ENCODE measurements around the gene CHIT1.
A peak's percentile ranks its signal among the peaks of the same experiment; 100 is the strongest.

CHIT1 gene

DNA sequence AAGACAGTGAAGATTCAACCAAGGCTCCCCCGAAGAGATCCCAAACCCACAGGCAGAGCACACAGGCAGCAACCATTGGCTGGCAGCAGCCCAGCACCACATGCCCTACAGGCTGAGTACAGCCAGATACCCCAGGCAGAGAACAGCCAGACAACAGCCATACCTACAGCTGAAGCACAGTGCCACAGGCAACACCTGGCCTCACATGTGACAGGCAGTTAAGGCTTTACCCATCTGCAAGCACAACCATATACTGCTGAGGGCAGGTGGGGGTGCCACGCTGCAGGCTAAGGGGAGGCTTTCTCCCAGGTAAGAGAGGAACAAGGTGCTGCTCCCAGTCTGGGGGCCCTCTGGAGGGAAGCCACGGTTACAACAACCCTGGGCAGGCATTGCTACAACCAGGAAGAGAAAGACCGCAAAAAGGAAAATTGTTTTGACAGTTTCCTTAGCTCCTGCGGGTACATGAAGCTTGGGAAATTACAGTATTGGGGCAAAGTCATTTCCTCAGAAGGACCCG, 12.3 kb downstream of the CHIT1 start:
- peaks cover 20% of the 10 kb centered on the region for H3K27me3 Mint-ChIP-seq (ENCODE audit: low read depth)
- H3K9me3 Mint-ChIP-seq = no peaks in the 10 kb centered on the region
- H3K4me1 Mint-ChIP-seq (ENCODE audit: low read depth) = no peaks in the 10 kb centered on the region
- no peak overlapping the region for H3K27ac Mint-ChIP-seq
- no peak for DNase-seq (ENCODE audit: low spot score)
- H3K4me3 Mint-ChIP-seq = no peak overlapping the region
- H3K36me3 Mint-ChIP-seq (ENCODE audit: low read depth) = no peaks in the 10 kb centered on the region

DNA sequence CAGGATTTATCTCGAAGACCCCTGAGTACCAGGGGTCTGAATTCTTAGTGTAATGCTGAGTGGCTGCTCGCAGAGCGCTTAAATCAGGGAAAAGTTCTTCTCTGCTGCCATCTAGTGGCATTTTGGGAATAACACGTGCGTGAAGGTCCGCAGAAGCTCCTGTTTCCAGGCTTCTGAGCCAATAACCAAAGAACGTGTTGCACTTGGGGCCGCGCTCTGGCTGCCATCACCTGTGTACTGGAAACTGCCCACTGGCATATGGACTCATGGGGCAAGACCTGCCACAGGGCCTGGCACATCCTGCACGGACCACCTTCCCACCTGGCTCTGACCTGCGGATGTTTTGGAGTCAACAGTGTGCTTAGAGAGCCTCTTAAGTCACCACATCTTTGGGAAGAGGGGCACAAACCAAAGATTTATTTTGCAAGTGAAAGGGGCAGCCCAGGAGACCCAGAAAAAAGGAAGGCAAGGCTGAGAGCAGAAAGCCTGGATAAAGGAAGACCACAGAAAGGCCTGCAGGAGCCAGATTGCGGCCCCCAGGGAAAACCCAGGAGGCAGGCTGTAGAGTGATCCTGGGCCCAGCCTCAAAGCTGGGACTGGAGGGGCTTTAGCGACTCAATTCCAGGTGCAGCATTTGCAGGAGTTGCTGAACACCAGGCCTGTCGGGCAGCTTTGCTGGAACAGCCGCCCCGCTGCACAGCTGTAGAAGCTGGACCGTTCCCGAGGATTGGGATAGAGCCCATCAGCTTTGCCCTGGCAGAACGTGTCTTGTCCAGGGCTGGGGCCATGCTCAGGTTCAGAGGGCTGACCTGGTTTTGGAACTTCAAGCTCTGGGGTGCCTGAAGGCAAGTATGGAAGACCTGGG, 13.0 kb downstream of the CHIT1 start:
- DNase-seq (ENCODE audit: low spot score) = peak; percentile 39
- Mint-ChIP-seq H3K4me3 (no peak overlapping the region), H3K27me3 (ENCODE audit: low read depth) (peaks cover 20% of the 10 kb centered on the region)

DNA sequence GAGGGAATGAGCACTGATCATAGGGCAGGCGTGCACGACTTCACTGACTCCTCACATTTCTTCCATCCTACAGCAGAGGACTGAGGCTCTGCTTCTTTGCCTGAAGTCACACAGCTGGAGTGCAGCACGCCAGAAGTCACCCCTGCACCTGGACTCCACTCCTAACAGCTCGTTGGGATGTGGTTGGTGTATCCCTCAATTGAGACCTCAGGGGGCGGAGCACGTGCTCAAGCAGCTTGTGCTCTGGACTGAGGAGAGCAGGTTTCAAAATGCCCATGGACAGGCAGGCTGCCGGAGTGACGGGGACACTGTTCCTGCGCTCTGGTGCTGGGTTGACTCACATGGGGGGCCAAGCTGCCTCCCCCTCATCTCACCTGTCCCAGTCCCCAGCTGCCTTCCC, 13.9 kb downstream of the CHIT1 start:
- H3K36me3 Mint-ChIP-seq (ENCODE audit: low read depth) = no peaks in the 10 kb centered on the region
- no peaks in the 10 kb centered on the region for H3K4me1 Mint-ChIP-seq (ENCODE audit: low read depth)
- DNase-seq (ENCODE audit: low spot score) = no peak
- H3K9me3 Mint-ChIP-seq = no peaks in the 10 kb centered on the region
- H3K27me3 Mint-ChIP-seq (ENCODE audit: low read depth) = peaks cover 20% of the 10 kb centered on the region
- no peak overlapping the region for H3K4me3 Mint-ChIP-seq
- H3K27ac Mint-ChIP-seq = no peak overlapping the region

More for the DNA sequence above, 13.0 kb downstream of the CHIT1 start:
- Mint-ChIP-seq H3K9me3 (no peaks in the 10 kb centered on the region), H3K27ac (no peak overlapping the region), H3K4me1 (ENCODE audit: low read depth) (no peaks in the 10 kb centered on the region), H3K36me3 (ENCODE audit: low read depth) (no peaks in the 10 kb centered on the region)

DNA sequence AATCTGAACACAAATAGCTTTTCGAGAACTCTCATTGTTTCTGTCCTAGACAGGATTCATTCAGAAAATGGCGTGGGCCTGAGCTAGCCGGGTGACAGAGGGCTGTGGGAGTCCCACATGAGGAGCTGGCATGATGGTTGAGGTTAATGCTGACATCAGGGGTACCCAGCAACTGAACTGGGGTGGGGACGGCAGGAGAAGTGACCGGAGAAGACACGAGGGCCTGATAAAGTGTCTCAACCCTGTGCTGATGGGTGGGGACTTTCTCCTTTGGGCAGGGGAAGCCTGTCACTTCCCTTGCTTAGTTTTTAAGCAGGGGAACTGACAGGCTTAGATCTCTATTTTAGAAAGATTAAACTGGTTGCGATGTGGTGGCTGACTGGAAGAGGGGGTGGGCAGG, 14.6 kb downstream of the CHIT1 start:
- Mint-ChIP-seq H3K27ac (no peak overlapping the region), H3K27me3 (ENCODE audit: low read depth) (peaks cover 24% of the 10 kb centered on the region), H3K9me3 (no peaks in the 10 kb centered on the region), H3K36me3 (ENCODE audit: low read depth) (no peaks in the 10 kb centered on the region), H3K4me3 (no peak overlapping the region), H3K4me1 (ENCODE audit: low read depth) (no peaks in the 10 kb centered on the region)
- DNase-seq (ENCODE audit: low spot score) = no peak

DNA sequence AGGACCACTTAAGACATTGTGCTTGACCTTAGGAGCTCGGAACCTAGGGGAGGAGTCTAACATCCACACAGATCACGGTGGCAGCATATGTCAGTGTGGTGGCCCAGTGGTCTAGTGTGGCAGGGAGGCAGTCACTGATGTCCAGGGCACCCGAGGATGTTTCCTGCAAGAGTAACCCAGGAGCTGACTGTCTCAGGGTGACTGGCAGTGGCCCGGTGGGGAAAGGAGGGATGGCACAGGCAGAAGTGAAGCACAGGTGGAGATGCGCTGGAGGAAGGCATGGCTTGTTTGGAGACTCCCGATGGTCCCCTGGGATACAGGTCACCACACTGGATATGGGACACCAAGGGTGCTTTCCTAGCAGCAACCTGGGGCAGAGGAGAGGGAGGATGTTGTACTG, 16.3 kb downstream of the CHIT1 start:
- DNase-seq (ENCODE audit: low spot score) = no peak
- Mint-ChIP-seq H3K4me1 (ENCODE audit: low read depth) (no peaks in the 10 kb centered on the region), H3K27me3 (ENCODE audit: low read depth) (peaks cover 19% of the 10 kb centered on the region), H3K27ac (no peak overlapping the region), H3K4me3 (no peak overlapping the region), H3K9me3 (no peaks in the 10 kb centered on the region), H3K36me3 (ENCODE audit: low read depth) (no peaks in the 10 kb centered on the region)

DNA sequence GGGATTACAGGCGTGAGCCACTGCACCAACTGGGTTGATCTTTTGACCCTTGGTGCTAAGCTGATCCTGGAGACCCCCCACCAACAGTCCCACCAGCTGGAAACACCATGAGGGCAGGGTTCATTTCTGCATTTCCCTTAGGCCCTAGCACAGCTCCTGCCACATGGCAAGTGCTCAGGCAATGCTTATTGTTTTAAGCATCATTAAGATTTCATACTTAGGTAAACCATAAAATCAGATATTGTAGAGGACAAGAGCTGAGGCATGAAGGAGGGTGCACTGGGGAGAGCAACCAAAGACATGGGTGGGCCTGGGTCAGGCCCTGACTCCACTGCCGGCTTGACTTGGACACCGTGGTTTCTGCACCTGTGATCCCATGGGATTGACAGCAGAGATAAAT, 17.7 kb downstream of the CHIT1 start:
- no peaks in the 10 kb centered on the region for H3K36me3 Mint-ChIP-seq (ENCODE audit: low read depth)
- no peak overlapping the region for H3K4me3 Mint-ChIP-seq
- peaks cover 20% of the 10 kb centered on the region for H3K27me3 Mint-ChIP-seq (ENCODE audit: low read depth)
- DNase-seq (ENCODE audit: low spot score) = no peak
- no peaks in the 10 kb centered on the region for H3K4me1 Mint-ChIP-seq (ENCODE audit: low read depth)
- H3K9me3 Mint-ChIP-seq = no peaks in the 10 kb centered on the region
- H3K27ac Mint-ChIP-seq = no peak overlapping the region

DNA sequence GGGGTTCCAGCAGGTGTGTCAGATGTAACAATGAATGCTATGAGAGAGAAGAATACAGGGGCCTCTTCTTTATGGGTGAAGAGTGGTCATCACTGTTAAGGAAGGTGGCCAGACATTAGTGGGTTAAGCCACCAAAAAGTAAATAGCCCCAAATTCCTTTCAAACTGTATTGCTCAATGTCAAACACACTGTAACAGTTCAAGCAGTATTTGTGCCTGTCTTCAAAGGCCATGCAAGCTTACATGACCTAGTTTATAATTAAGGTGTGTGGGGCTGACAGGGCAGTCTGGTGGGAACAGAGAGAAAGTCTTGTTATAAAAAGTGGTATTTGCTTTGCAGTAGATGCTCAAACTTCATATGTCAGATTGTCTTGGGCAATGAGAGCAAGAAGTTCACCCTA, 18.5 kb downstream of the CHIT1 start:
- Mint-ChIP-seq H3K36me3 (ENCODE audit: low read depth) (no peaks in the 10 kb centered on the region), H3K4me3 (no peak overlapping the region), H3K9me3 (no peaks in the 10 kb centered on the region), H3K4me1 (ENCODE audit: low read depth) (no peaks in the 10 kb centered on the region), H3K27ac (no peak overlapping the region), H3K27me3 (ENCODE audit: low read depth) (peaks cover 15% of the 10 kb centered on the region)
- DNase-seq (ENCODE audit: low spot score) = no peak

DNA sequence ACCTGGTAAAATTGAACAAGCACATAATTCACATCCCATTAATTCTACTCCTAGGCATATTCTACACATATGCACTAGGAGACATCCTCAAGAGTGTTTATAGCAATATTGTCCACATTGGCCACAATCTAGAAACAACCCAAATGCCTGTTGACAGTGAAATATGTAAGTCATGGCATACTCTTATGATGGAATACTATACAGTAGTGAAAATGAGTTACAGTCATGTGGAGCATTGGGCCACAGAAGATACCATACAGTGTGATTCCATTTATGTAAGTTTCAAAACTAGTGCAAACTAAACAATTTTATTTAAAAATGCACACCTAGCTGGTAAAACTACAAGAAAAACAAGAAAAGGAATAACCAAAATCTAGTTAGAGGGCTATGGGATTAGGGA, 19.1 kb downstream of the CHIT1 start:
- DNase-seq (ENCODE audit: low spot score) = no peak

DNA sequence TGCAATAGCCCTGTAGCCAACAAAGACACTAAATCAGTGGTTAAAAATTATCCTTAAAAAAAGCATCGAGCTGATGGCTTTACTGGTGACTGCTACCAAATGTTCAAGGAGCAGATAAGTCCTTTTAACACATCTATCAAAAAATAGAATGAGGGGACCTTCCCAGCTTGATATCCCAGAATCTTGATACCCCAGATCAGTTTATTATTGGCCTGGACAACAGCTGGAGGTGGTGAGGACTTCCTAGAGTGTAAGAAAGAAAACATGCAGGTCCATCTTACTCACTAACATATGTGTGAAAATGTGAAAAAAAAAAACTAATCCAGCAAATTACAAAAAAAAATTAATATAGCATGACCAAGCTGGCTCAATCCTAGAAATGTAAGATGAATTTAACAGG, 21.3 kb downstream of the CHIT1 start:
- no peak overlapping the region for H3K27ac Mint-ChIP-seq

More for the DNA sequence above, 19.1 kb downstream of the CHIT1 start:
- no peak overlapping the region for H3K4me3 Mint-ChIP-seq
- no peaks in the 10 kb centered on the region for H3K9me3 Mint-ChIP-seq
- no peaks in the 10 kb centered on the region for H3K36me3 Mint-ChIP-seq (ENCODE audit: low read depth)
- no peaks in the 10 kb centered on the region for H3K4me1 Mint-ChIP-seq (ENCODE audit: low read depth)
- no peak overlapping the region for H3K27ac Mint-ChIP-seq
- H3K27me3 Mint-ChIP-seq (ENCODE audit: low read depth) = peaks cover 14% of the 10 kb centered on the region

DNA sequence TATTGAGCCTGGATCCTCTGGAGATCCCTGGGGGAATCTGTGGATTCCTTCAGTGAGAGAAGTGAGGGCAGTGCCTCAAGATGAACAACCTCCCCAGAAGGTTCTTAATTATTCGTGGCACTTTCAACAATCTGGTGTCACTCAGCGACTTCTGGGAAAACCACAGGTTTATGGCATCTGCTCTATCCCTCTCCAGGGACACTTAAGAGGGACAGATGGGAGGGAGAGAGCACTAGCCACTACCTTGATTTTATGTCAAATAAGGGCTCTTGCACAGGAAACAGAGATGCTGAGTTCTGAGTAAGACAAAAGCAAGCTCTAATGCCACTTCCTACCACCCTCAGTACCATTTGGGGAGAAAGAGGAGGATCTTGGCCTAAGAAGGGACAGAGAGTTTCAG, 21.7 kb downstream of the CHIT1 start:
- Mint-ChIP-seq H3K4me1 (ENCODE audit: low read depth) (no peaks in the 10 kb centered on the region), H3K27ac (no peak overlapping the region), H3K36me3 (ENCODE audit: low read depth) (no peaks in the 10 kb centered on the region), H3K9me3 (no peaks in the 10 kb centered on the region), H3K27me3 (ENCODE audit: low read depth) (peaks cover 14% of the 10 kb centered on the region), H3K4me3 (no peak overlapping the region)
- no peak for DNase-seq (ENCODE audit: low spot score)

More for the DNA sequence above, 21.3 kb downstream of the CHIT1 start:
- DNase-seq (ENCODE audit: low spot score) = no peak
- no peaks in the 10 kb centered on the region for H3K36me3 Mint-ChIP-seq (ENCODE audit: low read depth)
- no peaks in the 10 kb centered on the region for H3K4me1 Mint-ChIP-seq (ENCODE audit: low read depth)
- H3K9me3 Mint-ChIP-seq = no peaks in the 10 kb centered on the region
- peaks cover 14% of the 10 kb centered on the region for H3K27me3 Mint-ChIP-seq (ENCODE audit: low read depth)
- no peak overlapping the region for H3K4me3 Mint-ChIP-seq

DNA sequence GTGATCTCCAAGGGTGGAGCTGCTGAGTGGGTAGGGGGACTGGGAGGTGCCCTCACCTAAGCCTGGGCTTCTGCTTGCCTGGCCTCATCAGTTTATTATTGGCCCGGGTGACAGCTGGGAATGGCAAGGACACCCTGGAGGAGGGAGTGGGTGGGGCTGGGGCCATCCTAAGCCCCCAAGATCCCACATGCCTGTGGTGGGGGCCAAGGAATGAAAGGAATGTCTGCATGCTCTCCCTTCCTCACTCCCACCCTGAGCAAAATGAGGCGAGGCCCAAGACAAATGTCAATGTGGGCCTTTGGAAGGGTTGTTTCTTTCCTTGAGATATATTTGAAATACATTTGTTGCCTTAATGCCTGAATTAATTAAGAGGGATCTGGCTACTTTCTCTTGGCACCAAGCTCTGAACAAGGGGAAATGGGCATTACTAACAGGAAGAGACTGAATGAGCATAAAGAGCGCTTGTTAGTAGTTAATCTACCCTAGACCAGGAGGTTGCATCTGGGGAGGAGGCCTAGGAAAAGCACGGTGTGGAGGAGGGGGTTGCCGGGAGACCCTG, 23.3 kb downstream of the CHIT1 start:
- H3K27me3 Mint-ChIP-seq (ENCODE audit: low read depth) = peaks cover 14% of the 10 kb centered on the region
- no peak overlapping the region for H3K4me3 Mint-ChIP-seq
- DNase-seq (ENCODE audit: low spot score) = no peak

DNA sequence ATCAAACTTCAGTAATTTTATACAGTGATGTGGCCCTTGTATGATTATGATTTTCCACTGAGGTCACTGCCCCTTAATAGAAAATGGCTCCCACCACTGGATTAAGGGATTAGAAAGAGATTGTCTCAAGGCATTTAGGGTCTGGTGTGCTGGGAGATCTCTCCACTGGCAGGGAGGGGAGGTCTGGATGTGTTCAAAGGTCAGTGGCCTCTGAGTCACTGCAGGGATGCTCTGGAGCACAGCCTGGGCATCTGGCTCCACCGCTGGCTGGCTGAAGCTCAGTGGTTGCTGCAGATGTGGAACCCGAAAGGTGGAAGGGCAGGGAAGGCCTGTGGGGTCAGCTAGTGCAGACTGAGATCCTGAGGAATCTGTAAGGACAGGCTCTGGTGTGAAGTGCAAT, 24.7 kb downstream of the CHIT1 start:
- no peaks in the 10 kb centered on the region for H3K9me3 Mint-ChIP-seq
- peaks cover 15% of the 10 kb centered on the region for H3K27me3 Mint-ChIP-seq (ENCODE audit: low read depth)
- no peaks in the 10 kb centered on the region for H3K36me3 Mint-ChIP-seq (ENCODE audit: low read depth)

More for the DNA sequence above, 23.3 kb downstream of the CHIT1 start:
- Mint-ChIP-seq H3K9me3 (no peaks in the 10 kb centered on the region), H3K4me1 (ENCODE audit: low read depth) (no peaks in the 10 kb centered on the region), H3K36me3 (ENCODE audit: low read depth) (no peaks in the 10 kb centered on the region), H3K27ac (no peak overlapping the region)

DNA sequence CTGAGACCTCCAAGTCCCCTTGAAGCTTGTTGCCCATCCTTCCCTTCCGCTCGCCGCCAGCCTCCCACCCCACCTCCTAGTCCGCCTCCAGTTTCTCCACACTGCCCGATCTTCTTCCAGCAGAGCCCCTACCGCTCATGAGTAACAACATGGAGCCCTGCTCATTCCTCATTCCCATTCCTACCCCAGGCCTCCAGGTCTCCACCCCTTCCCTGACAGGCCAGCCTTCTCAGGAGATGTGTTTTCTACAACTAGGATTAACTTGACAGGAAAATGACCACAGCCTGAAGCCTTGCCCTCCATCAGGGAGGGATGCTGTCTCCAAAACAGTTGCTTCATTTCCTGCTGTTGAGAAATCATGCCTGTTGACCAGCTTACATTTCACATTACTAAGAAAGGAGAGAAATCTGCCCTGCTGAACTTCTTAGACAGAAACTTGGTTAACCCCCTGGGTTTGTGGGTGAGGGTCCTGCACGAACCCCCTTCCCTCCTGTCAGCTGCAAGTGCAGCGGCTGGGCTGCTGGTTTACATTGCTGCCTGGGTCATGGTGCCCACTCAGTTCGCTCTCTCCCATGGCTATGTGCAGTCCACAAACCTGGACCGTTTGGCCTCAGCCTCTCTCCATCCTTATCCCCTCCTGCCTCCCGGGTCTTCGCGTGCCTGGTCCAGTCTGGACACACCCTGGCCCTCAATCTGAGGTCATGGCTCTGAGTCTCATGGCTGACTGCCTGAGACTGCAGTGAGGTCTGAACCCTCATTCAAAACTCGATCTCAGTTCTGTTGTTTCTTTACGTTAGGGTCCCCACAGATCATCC, 26.8 kb downstream of the CHIT1 start:
- Mint-ChIP-seq H3K4me3 (no peak overlapping the region), H3K36me3 (ENCODE audit: low read depth) (no peaks in the 10 kb centered on the region), H3K27ac (no peak overlapping the region), H3K9me3 (no peaks in the 10 kb centered on the region), H3K4me1 (ENCODE audit: low read depth) (no peaks in the 10 kb centered on the region), H3K27me3 (ENCODE audit: low read depth) (peaks cover 11% of the 10 kb centered on the region)
- DNase-seq (ENCODE audit: low spot score) = no peak

More for the DNA sequence above, 24.7 kb downstream of the CHIT1 start:
- no peaks in the 10 kb centered on the region for H3K4me1 Mint-ChIP-seq (ENCODE audit: low read depth)
- no peak overlapping the region for H3K4me3 Mint-ChIP-seq
- DNase-seq (ENCODE audit: low spot score) = no peak
- no peak overlapping the region for H3K27ac Mint-ChIP-seq

Data from T-helper 2 cell treated with Interferon-gamma antibody and Interleukin-4, amounts not matched to agents 5 μg/mL and 100 μg/mL, for 36 hours (primary cell).